Nephron (organoid): Measurements from ENCODE around the gene SMIM32.

Experiments used
- H3K27ac Mint-ChIP-seq, 3 experiments: 2 replicates each; pipeline ENCODE4 v1.8.0; 2020; ENCODE audit warnings: mixed read lengths in 3 of 3, mild to moderate bottlenecking in 2 of 3, moderate library complexity in 1 of 3
- H3K27me3 Mint-ChIP-seq: 2 replicates; pipeline ENCODE4 v1.8.0; 2021; ENCODE audit warnings: low read depth, mild to moderate bottlenecking, moderate library complexity, mixed read lengths
- H3K36me3 Mint-ChIP-seq: 2 replicates; pipeline ENCODE4 v1.8.0; 2020; ENCODE audit warnings: low read depth, mixed read lengths
- H3K4me1 Mint-ChIP-seq: 2 replicates; pipeline ENCODE4 v1.8.0; 2020; ENCODE audit warnings: mixed read lengths
- H3K4me3 Mint-ChIP-seq, 3 experiments: 2 replicates each; pipeline ENCODE4 v1.8.0; 2020; ENCODE audit warnings: mild to moderate bottlenecking in 3 of 3, mixed read lengths in 3 of 3, moderate library complexity in 2 of 3
- H3K9me3 Mint-ChIP-seq: 2 replicates; pipeline ENCODE4 v1.8.0; 2020; ENCODE audit warnings: mixed read lengths
- TF ChIP-seq, protein P1 (sequence below), 3 experiments: fragments of 200-600 bp; sonication (generic); IDR thresholded peaks; one replicate each; pipeline ENCODE4 v1.5.0; 2021; ENCODE audit warnings: antibody characterized with exemption in 3 of 3; ENCODE audit not compliant: unreplicated experiment in 3 of 3

The SMIM32 gene

DNA sequence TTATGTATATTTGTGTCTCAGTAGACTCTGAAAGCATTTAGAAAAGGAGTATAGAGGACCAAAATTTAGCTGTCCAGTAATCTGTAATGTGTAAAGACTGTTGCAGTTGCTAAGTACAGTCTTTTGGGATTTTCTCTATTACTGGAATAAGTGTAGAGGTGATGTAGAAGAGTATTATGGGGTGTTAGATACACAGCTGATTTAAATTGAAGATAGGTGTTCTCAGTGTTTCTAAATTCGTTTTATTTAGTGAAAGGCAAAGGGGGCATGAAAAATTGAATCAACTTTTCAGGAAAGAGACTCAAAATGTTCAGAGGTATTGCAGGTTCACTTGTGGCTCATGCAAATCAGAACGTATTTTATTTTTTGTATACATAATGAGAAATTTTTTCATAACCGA is 46.8 kb downstream of the SMIM32 start:
- no peak overlapping the region for H3K4me3 Mint-ChIP-seq
- TF ChIP-seq, protein P1, sequence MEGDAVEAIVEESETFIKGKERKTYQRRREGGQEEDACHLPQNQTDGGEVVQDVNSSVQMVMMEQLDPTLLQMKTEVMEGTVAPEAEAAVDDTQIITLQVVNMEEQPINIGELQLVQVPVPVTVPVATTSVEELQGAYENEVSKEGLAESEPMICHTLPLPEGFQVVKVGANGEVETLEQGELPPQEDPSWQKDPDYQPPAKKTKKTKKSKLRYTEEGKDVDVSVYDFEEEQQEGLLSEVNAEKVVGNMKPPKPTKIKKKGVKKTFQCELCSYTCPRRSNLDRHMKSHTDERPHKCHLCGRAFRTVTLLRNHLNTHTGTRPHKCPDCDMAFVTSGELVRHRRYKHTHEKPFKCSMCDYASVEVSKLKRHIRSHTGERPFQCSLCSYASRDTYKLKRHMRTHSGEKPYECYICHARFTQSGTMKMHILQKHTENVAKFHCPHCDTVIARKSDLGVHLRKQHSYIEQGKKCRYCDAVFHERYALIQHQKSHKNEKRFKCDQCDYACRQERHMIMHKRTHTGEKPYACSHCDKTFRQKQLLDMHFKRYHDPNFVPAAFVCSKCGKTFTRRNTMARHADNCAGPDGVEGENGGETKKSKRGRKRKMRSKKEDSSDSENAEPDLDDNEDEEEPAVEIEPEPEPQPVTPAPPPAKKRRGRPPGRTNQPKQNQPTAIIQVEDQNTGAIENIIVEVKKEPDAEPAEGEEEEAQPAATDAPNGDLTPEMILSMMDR (IDR thresholded peaks at IDR 0.05; ENCODE audit: unreplicated experiment in 3 of 3): no peak
- peaks cover 2% of the 10 kb centered on the region for H3K36me3 Mint-ChIP-seq
- peaks cover 11% of the 10 kb centered on the region for H3K4me1 Mint-ChIP-seq
- no peak overlapping the region for H3K27ac Mint-ChIP-seq
- H3K9me3 Mint-ChIP-seq: no peaks in the 10 kb centered on the region
- no peaks in the 10 kb centered on the region for H3K27me3 Mint-ChIP-seq

DNA sequence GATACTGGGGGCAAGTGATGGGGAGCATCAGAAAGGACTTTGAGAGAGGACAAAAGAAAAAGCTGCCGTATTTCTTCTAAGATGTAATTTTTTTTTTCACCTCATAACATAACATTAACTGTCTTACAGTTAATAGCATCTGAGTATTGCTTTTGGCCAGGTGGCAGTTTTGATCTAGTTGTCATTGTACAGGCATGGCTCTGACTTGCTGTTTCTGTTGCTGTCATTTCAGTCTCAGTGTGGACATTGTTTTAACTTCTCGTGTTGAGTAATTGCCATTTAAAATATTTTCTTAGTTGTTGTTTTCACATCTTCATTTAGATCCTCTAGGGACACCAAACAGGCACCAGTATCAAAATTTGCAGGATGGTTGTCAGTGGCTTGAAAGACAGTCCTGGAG is 47.9 kb downstream of the SMIM32 start:
- no peaks in the 10 kb centered on the region for H3K36me3 Mint-ChIP-seq

DNA sequence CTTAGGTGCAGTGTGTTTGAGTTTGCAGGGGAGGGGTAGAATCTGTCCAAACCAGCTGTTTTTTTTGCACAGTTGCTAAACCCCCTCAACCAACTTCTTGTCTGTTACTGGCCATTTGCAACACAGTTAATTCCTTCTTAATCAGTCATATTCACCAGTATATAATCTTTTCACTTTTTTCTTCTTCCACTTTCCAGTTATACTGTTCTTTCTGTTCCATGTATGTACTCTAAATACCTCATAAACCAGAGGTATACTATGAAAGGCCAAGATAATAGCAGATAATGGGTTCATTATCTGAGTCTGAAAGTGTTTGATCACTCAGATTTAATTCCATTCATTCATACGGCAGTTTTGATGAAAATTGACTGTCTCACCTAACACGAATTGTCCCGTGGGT is 49.2 kb downstream of the SMIM32 start:
- Mint-ChIP-seq H3K4me1 (peaks cover 20% of the 10 kb centered on the region), H3K4me3 (no peak overlapping the region), H3K27me3 (no peaks in the 10 kb centered on the region), H3K9me3 (no peaks in the 10 kb centered on the region), H3K36me3 (no peaks in the 10 kb centered on the region), H3K27ac (no peak overlapping the region)
- TF ChIP-seq, protein P1 (IDR thresholded peaks at IDR 0.05; ENCODE audit: unreplicated experiment in 3 of 3): no peak

More for the DNA sequence above, 47.9 kb downstream of the SMIM32 start:
- H3K27me3 Mint-ChIP-seq: no peaks in the 10 kb centered on the region
- no peak overlapping the region for H3K4me3 Mint-ChIP-seq
- peaks cover 11% of the 10 kb centered on the region for H3K4me1 Mint-ChIP-seq
- TF ChIP-seq, protein P1 (IDR thresholded peaks at IDR 0.05; ENCODE audit: unreplicated experiment in 3 of 3): no peak
- H3K9me3 Mint-ChIP-seq: no peaks in the 10 kb centered on the region
- H3K27ac Mint-ChIP-seq: no peak overlapping the region

DNA sequence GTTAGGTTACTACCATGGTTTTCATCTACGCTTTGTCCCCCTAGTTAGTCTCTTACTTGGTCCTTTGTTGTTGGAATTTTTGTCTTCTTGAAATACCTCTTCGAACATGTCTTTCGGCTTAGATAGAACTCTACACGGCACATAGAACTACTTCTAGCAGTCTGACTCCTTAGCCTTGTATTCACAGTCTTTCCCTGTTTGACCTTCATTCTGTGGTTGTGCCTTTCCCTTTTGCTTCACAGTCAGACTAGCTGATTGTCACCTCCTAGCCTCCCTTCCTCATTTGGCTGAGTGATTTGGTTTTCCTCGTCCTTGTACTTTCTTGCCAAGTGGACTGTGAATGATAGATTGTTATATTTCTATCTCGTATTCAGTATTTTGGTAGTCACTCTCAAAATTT is 49.6 kb downstream of the SMIM32 start:
- H3K4me3 Mint-ChIP-seq: no peak overlapping the region
- no peaks in the 10 kb centered on the region for H3K9me3 Mint-ChIP-seq
- no peaks in the 10 kb centered on the region for H3K27me3 Mint-ChIP-seq
- no peak overlapping the region for H3K27ac Mint-ChIP-seq
- peaks cover 23% of the 10 kb centered on the region for H3K4me1 Mint-ChIP-seq
- H3K36me3 Mint-ChIP-seq: no peaks in the 10 kb centered on the region
- TF ChIP-seq, protein P1 (IDR thresholded peaks at IDR 0.05; ENCODE audit: unreplicated experiment in 3 of 3): no peak

DNA sequence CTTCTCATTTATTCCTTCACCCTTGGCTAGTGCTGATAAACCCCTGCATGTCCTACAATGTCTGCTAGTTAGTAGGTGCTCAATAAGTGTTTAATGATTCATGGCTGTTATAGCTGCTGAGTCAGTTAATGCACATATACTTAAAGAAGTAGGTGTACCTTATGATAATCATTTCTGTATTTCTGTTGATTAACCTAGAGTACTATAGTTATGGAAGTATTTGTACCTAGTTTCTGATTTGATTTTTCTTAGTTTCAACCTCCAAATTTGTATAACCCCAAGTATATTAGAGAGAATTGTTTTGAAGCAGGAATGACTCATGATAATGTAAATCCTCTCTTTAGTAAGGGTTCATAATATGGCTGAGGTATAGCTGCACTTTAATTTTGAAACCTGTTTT is 51.4 kb downstream of the SMIM32 start:
- TF ChIP-seq, protein P1 (IDR thresholded peaks at IDR 0.05; ENCODE audit: unreplicated experiment in 3 of 3): no peak
- peaks cover 34% of the 10 kb centered on the region for H3K4me1 Mint-ChIP-seq
- peaks cover 3% of the 10 kb centered on the region for H3K36me3 Mint-ChIP-seq
- H3K27me3 Mint-ChIP-seq: no peaks in the 10 kb centered on the region
- no peak overlapping the region for H3K4me3 Mint-ChIP-seq
- H3K9me3 Mint-ChIP-seq: no peaks in the 10 kb centered on the region
- no peak overlapping the region for H3K27ac Mint-ChIP-seq
